Upper lobe of right lung (tissue), 1 donor: Measurements from ENCODE around the gene FBXL16. TPM values are rescaled to one million over a fixed set of nuclear protein-coding genes. Genes with fewer than 3 reads are reported as not detected.

ENCODE experiments used
- ATAC-seq: fragments of 200-7000 bp; cut with Tn5 transposase; one replicate; pipeline ENCODE4 v1.9.1; 2020; ENCODE audit warnings: mild to moderate bottlenecking, moderate library complexity
- DNase-seq: peaks from one replicate; pipeline ENCODE4 v3.0.0-alpha.2; 2020
- H3K27ac ChIP-seq: fragments of 200-600 bp; one replicate; pipeline ENCODE4 v1.8.0; 2022
- H3K27me3 ChIP-seq: fragments of 200-600 bp; one replicate; pipeline ENCODE4 v1.8.0; 2022; ENCODE audit warnings: mild to moderate bottlenecking
- H3K36me3 ChIP-seq: fragments of 200-600 bp; one replicate; pipeline ENCODE4 v1.8.0; 2022
- H3K4me1 ChIP-seq: fragments of 200-600 bp; one replicate; pipeline ENCODE4 v1.8.0; 2022
- H3K4me3 ChIP-seq: fragments of 200-600 bp; one replicate; pipeline ENCODE4 v1.8.0; 2022; ENCODE audit warnings: mild to moderate bottlenecking
- H3K9me3 ChIP-seq: fragments of 200-600 bp; one replicate; pipeline ENCODE4 v1.8.0; 2022
- CTCF ChIP-seq: fragments of 200-600 bp; IDR thresholded peaks from one replicate; pipeline ENCODE4 v1.8.0; 2022; ENCODE audit warnings: antibody characterized with exemption
- intact Hi-C: fragments of 100-400 bp; cut with DNase I; formaldehyde crosslinking; loops from one replicate; pipeline ENCODE4 v1.11.0; 2022
- total RNA-seq: library from RNA; stranded (reverse); fragmentation: NEBNext Ultra II Directional; extraction: Animal tissue kit (Norgen Biotek cat#: 25700); gene quantifications from one replicate; pipeline ENCODE4 v1.2.1, GENCODE V29; 2021
- donor health status: DM: no; HTN: yes; CAD: no; lungs with severe emphysema.

The FBXL16 gene
- total RNA-seq, 1 donor from 2014 or later: 3.6 TPM

GRCh38 chr16:732332-732731 lies 26.7 kb upstream of the FBXL16 start:
- Histone ChIP-seq H3K9me3 (no peaks in the 10 kb centered on the region), H3K4me1 (peaks cover 15% of the 10 kb centered on the region), H3K27me3 (peaks cover 8% of the 10 kb centered on the region), H3K4me3 (no peak overlapping the region), H3K36me3 (peaks cover 28% of the 10 kb centered on the region), H3K27ac (no peak overlapping the region)
- no peak for DNase-seq
- no peak for ATAC-seq
- intact Hi-C loops: no loop called here
- TF ChIP-seq CTCF: no peak

GRCh38 chr16:730666-731509 lies 25.3 kb upstream of the FBXL16 start:
- no peak for TF ChIP-seq CTCF
- intact Hi-C loops: no loop called here
- H3K4me1 ChIP-seq: peaks cover 20% of the 10 kb centered on the region
- no peaks in the 10 kb centered on the region for H3K9me3 ChIP-seq
- ATAC-seq (no peak), DNase-seq (peak; percentile 65)
- peaks cover 16% of the 10 kb centered on the region for H3K27me3 ChIP-seq
- H3K27ac ChIP-seq: no peak overlapping the region
- peaks cover 14% of the 10 kb centered on the region for H3K36me3 ChIP-seq
- no peak overlapping the region for H3K4me3 ChIP-seq

GRCh38 chr16:729768-730665 lies 24.4 kb upstream of the FBXL16 start:
- peak; percentile 65 for DNase-seq
- no peak overlapping the region for H3K27ac ChIP-seq
- intact Hi-C loops: no loop called here
- no peak overlapping the region for H3K4me3 ChIP-seq
- H3K4me1 ChIP-seq: peaks cover 20% of the 10 kb centered on the region
- peaks cover 8% of the 10 kb centered on the region for H3K36me3 ChIP-seq
- H3K9me3 ChIP-seq: no peaks in the 10 kb centered on the region
- no peak for ATAC-seq
- TF ChIP-seq CTCF: no peak
- H3K27me3 ChIP-seq: peaks cover 16% of the 10 kb centered on the region

- ATAC-seq: no peak
- H3K36me3 ChIP-seq: peaks cover 8% of the 10 kb centered on the region
- H3K4me3 ChIP-seq: no peak overlapping the region
- intact Hi-C loops: no loop called here
- H3K27ac ChIP-seq: no peak overlapping the region
- peak; percentile 67 for DNase-seq
- no peaks in the 10 kb centered on the region for H3K9me3 ChIP-seq
- peaks cover 16% of the 10 kb centered on the region for H3K27me3 ChIP-seq
- TF ChIP-seq CTCF: no peak
- peaks cover 20% of the 10 kb centered on the region for H3K4me1 ChIP-seq
Observed at GRCh38 chr16:728890-729744, 23.5 kb upstream of the FBXL16 start.
